ENCODE results near the gene UNC5C. TPM values are rescaled to one million over a fixed set of nuclear protein-coding genes. Genes with fewer than 3 reads are reported as not detected.

UNC5C gene
- polyA plus RNA-seq, 1 donor (not counting 4 experiments of a cell fraction or from before 2014, with no cell fraction given), result not detected

- Histone ChIP-seq H3K4me2 (ENCODE audit: control insufficient read depth, extremely low read depth, insufficient read depth, low read depth, low read length) (no peak overlapping the region), H3K79me2 (ENCODE audit: control insufficient read depth, insufficient read depth, low read length) (no peaks in the 10 kb centered on the region), H3K9me1 (ENCODE audit: control insufficient read depth, extremely low read depth, insufficient read depth, low read length) (no peaks in the 10 kb centered on the region), H3K27ac (ENCODE audit: control insufficient read depth, insufficient read depth, low read length) (no peak overlapping the region), H3K4me1 (ENCODE audit: control insufficient read depth, extremely low read depth, insufficient read depth, low read length) (no peaks in the 10 kb centered on the region), H3K36me3 (ENCODE audit: control insufficient read depth in 2 of 2, extremely low read depth in 1 of 2, insufficient read depth in 2 of 2, low read length in 2 of 2) (no peaks in the 10 kb centered on the region), H4K20me1 (ENCODE audit: control insufficient read depth, extremely low read depth, insufficient read depth, low read length) (no peaks in the 10 kb centered on the region), H3K9me3 (ENCODE audit: control insufficient read depth, low read depth, low read length) (no peaks in the 10 kb centered on the region), H3K9ac (ENCODE audit: control insufficient read depth, extremely low read depth, insufficient read depth, low read length) (no peak overlapping the region), H3K4me3 (ENCODE audit: control insufficient read depth in 2 of 3, extremely low read depth in 1 of 3, insufficient read depth in 2 of 3, low read depth in 1 of 3, low read length in 3 of 3) (no peak overlapping the region), H2AFZ (ENCODE audit: control insufficient read depth, low read length) (no peak overlapping the region), H3K27me3 (ENCODE audit: control insufficient read depth, extremely low read depth, insufficient read depth, low read length) (no peaks in the 10 kb centered on the region)
- FAIRE-seq (no peak), DNase-seq (ENCODE audit: low read depth, low spot score) (no peak)
- dilution Hi-C loops (cut with MboI; ENCODE audit: extremely low pct_ligation_motif_present, low sequenced_read_pairs), result no loop called here
- TF ChIP-seq EZH2 (IDR thresholded peaks at IDR 0.05; ENCODE audit: low read length) (no peak), CTCF (optimal IDR thresholded peaks at IDR 0.05 in 1 of 3, IDR thresholded peaks at IDR 0.05 in 1 of 3, conservative IDR thresholded peaks at IDR 0.05 in 1 of 3; ENCODE audit: extremely low read depth in 1 of 3, insufficient read depth in 2 of 3, low read length in 3 of 3) (no peak)
These were observed 252.7 kb downstream of the UNC5C start for GRCh38 chr4:95296052-95296451.

- H3K9me3 ChIP-seq (ENCODE audit: control insufficient read depth, low read depth, low read length), result no peaks in the 10 kb centered on the region
- H4K20me1 ChIP-seq (ENCODE audit: control insufficient read depth, extremely low read depth, insufficient read depth, low read length), result no peaks in the 10 kb centered on the region
- no peak overlapping the region for H3K9ac ChIP-seq (ENCODE audit: control insufficient read depth, extremely low read depth, insufficient read depth, low read length)
- H3K36me3 ChIP-seq (ENCODE audit: control insufficient read depth in 2 of 2, extremely low read depth in 1 of 2, insufficient read depth in 2 of 2, low read length in 2 of 2), result no peaks in the 10 kb centered on the region
- no peaks in the 10 kb centered on the region for H3K79me2 ChIP-seq (ENCODE audit: control insufficient read depth, insufficient read depth, low read length)
- dilution Hi-C loops (cut with MboI; ENCODE audit: extremely low pct_ligation_motif_present, low sequenced_read_pairs), result no loop called here
- no peak for FAIRE-seq
- H3K27ac ChIP-seq (ENCODE audit: control insufficient read depth, insufficient read depth, low read length), result no peak overlapping the region
- no peaks in the 10 kb centered on the region for H3K27me3 ChIP-seq (ENCODE audit: control insufficient read depth, extremely low read depth, insufficient read depth, low read length)
- DNase-seq (ENCODE audit: low read depth, low spot score), result no peak
- no peak overlapping the region for H2AFZ ChIP-seq (ENCODE audit: control insufficient read depth, low read length)
- no peaks in the 10 kb centered on the region for H3K9me1 ChIP-seq (ENCODE audit: control insufficient read depth, extremely low read depth, insufficient read depth, low read length)
- no peak overlapping the region for H3K4me2 ChIP-seq (ENCODE audit: control insufficient read depth, extremely low read depth, insufficient read depth, low read depth, low read length)
- H3K4me1 ChIP-seq (ENCODE audit: control insufficient read depth, extremely low read depth, insufficient read depth, low read length), result no peaks in the 10 kb centered on the region
- TF ChIP-seq EZH2 (IDR thresholded peaks at IDR 0.05; ENCODE audit: low read length), result no peak
- TF ChIP-seq CTCF (optimal IDR thresholded peaks at IDR 0.05 in 1 of 3, IDR thresholded peaks at IDR 0.05 in 1 of 3, conservative IDR thresholded peaks at IDR 0.05 in 1 of 3; ENCODE audit: extremely low read depth in 1 of 3, insufficient read depth in 2 of 3, low read length in 3 of 3), result no peak
- H3K4me3 ChIP-seq (ENCODE audit: control insufficient read depth in 2 of 3, extremely low read depth in 1 of 3, insufficient read depth in 2 of 3, low read depth in 1 of 3, low read length in 3 of 3), result no peak overlapping the region
These were observed 253.6 kb downstream of the UNC5C start for GRCh38 chr4:95295157-95295556.

Data from keratinocyte (primary cell).